Panc1 (cell line): Measurements from ENCODE around the gene MRNIP.
A peak's percentile ranks its signal among the peaks of the same experiment; 100 is the strongest.

Experiments
- CTCF ChIP-seq: fragments of 450-650 bp; IDR thresholded peaks from 2 replicates; pipeline ENCODE4 v1.5.1; 2017; ENCODE audit warnings: mild to moderate bottlenecking
- REST ChIP-seq, 2 experiments: IDR thresholded peaks; 2 replicates each; pipeline ENCODE4 v1.6.1; 2011 to 2012; ENCODE audit warnings: low read depth in 2 of 2, control low read depth in 1 of 2, low read length in 1 of 2, mild to moderate bottlenecking in 1 of 2, moderate library complexity in 1 of 2; ENCODE audit not compliant: insufficient read depth in 1 of 2
- TCF7L2 ChIP-seq: IDR thresholded peaks from 2 replicates; pipeline ENCODE4 v1.6.1; 2011; ENCODE audit warnings: mild to moderate bottlenecking, low read depth, low read length, inconsistent platforms

GRCh38 chr5:179795863-179796833 is 62.5 kb downstream of the MRNIP start:
- TF ChIP-seq CTCF (peak; percentile 95), REST (IDR thresholded peaks at IDR 0.05; ENCODE audit: insufficient read depth in 1 of 2, low read depth in 2 of 2, low read length in 1 of 2) (0 out of 4 replicates have a peak, but pooled peaks of 1 of the 2 experiments have one; percentile 23), TCF7L2 (no peak)
